Stimulated activated naive CD4-positive, alpha-beta T cell (primary cell): ENCODE results near the gene ARHGAP44.

ENCODE experiments used
- DNase-seq, 6 experiments: peaks; one replicate each; lab custom pipeline; 2025; lab: John Stamatoyannopoulos, UW

ARHGAP44 gene

GRCh38 chr17:13024526-13025257 is 235.4 kb downstream of the ARHGAP44 start:
- peak; percentile 13 to 70 (median 47) for DNase-seq

- no peak for DNase-seq
Observed at GRCh38 chr17:13025258-13025627, 235.9 kb downstream of the ARHGAP44 start.

- no peak for DNase-seq
Observed at GRCh38 chr17:13025687-13026086, 236.4 kb downstream of the ARHGAP44 start.

- no peak for DNase-seq
Observed at GRCh38 chr17:13027246-13027645, 237.9 kb downstream of the ARHGAP44 start.

- DNase-seq = no peak
Observed at GRCh38 chr17:13029340-13029739, 240.0 kb downstream of the ARHGAP44 start.

GRCh38 chr17:13030056-13030455 is 240.8 kb downstream of the ARHGAP44 start:
- DNase-seq = no peak

GRCh38 chr17:13030459-13031300 is 241.4 kb downstream of the ARHGAP44 start:
- DNase-seq = peak; percentile 6 to 71 (median 16)

- peak in 5 of 6 experiments; percentile 10 to 68 (median 40) for DNase-seq
Observed at GRCh38 chr17:13031718-13032350, 242.5 kb downstream of the ARHGAP44 start.

GRCh38 chr17:13035420-13035819 is 246.1 kb downstream of the ARHGAP44 start:
- no peak for DNase-seq

GRCh38 chr17:13036751-13037150 is 247.5 kb downstream of the ARHGAP44 start:
- DNase-seq = no peak

GRCh38 chr17:13038931-13039665 is 249.8 kb downstream of the ARHGAP44 start:
- no peak for DNase-seq
